Right lung (tissue), 5 donors: Measurements from ENCODE around the gene LRRC8B. TPM values are rescaled to one million over a fixed set of nuclear protein-coding genes. Genes with fewer than 3 reads are reported as not detected.

Experiments
- DNase-seq, 2 donors: peaks; one replicate each; pipeline ENCODE4 v3.0.0-alpha.2; 2013
- polyA plus RNA-seq, 5 donors: library from polyadenylated mRNA; unstranded; fragments of 120-200 nt; gene quantifications; one replicate each; pipeline versions ENCODE4 v1.2.1 to v1.2.3, GENCODE V29; 2013; ENCODE audit warnings: inconsistent platforms in 1 of 5, low replicate concordance in 1 of 5; ENCODE audit not compliant: insufficient read length in 5 of 5, insufficient read depth in 1 of 5

LRRC8B gene
- polyA plus RNA-seq, 5 donors: 6.5 to 11.6 (median 9.9) TPM

GRCh38 chr1:89632657-89633247, 108.1 kb downstream of the LRRC8B start, which contains the start of gene LRRC8C:
Gene LRRC8C, plus strand, starts transcription at chr1:89633120. Its CDS starts 53,354 bp downstream, at chr1:89686474.
- DNase-seq: peak; percentile 79

- peak; percentile 24 to 45 for DNase-seq
Measured at GRCh38 chr1:89633248-89633799, 108.7 kb downstream of the LRRC8B start.

GRCh38 chr1:89633800-89634625, 109.4 kb downstream of the LRRC8B start:
- DNase-seq: peak; percentile 19 to 24

GRCh38 chr1:89635825-89636815, 111.5 kb downstream of the LRRC8B start:
- no peak for DNase-seq

- no peak for DNase-seq
Measured at GRCh38 chr1:89637496-89637895, 112.9 kb downstream of the LRRC8B start.

- DNase-seq: no peak
Measured at GRCh38 chr1:89640440-89640839, 115.8 kb downstream of the LRRC8B start.

- no peak for DNase-seq
Measured at GRCh38 chr1:89641781-89642180, 117.2 kb downstream of the LRRC8B start.

- no peak for DNase-seq
Measured at GRCh38 chr1:89643577-89643976, 118.9 kb downstream of the LRRC8B start.

GRCh38 chr1:89644119-89644814, 119.6 kb downstream of the LRRC8B start:
- DNase-seq: no peak

GRCh38 chr1:89646259-89646658, 121.6 kb downstream of the LRRC8B start:
- DNase-seq: no peak

Other genes starting within 250 kb of the LRRC8B start
- gene GBP6, start 160.8 kb upstream of the LRRC8B start, polyA plus RNA-seq: 1 to 10 TPM in 1 of 5 donors, under 1 TPM in 4; 0.21 to 1.1 (median 0.60) TPM
- 10 to 100 TPM in 1 of 5 donors, 1 to 10 TPM in 4; 5.5 to 10.4 (median 8.3) TPM for gene LRRC8C, start 108.3 kb downstream of the LRRC8B start, polyA plus RNA-seq